K562 (cell line): ENCODE measurements around the gene OSCP1. TPM values are rescaled to one million over a fixed set of nuclear protein-coding genes. Genes with fewer than 3 reads are reported as not detected.
A peak's percentile ranks its signal among the peaks of the same experiment; 100 is the strongest.

Experiments used
- CBFB ChIP-seq: sonication (generic); formaldehyde crosslinking; IDR thresholded peaks from 2 replicates; pipeline ENCODE4 v1.4.0; 2020; ENCODE audit warnings: mild to moderate bottlenecking, missing genetic modification reagents
- CTBP1 ChIP-seq: fragments of 450-650 bp; IDR thresholded peaks from 2 replicates; pipeline ENCODE4 v1.6.1; 2016; ENCODE audit warnings: borderline replicate concordance
- DNMT1 ChIP-seq: fragments of 450-650 bp; IDR thresholded peaks from 2 replicates; pipeline ENCODE4 v1.6.1; 2016; ENCODE audit warnings: antibody characterized with exemption, mild to moderate bottlenecking
- ELK3 ChIP-seq: fragments of 450-650 bp; formaldehyde crosslinking; IDR thresholded peaks from 2 replicates; pipeline ENCODE4 v1.4.0; 2020; ENCODE audit warnings: mild to moderate bottlenecking
- GMEB1 ChIP-seq: fragments of 250-450 bp; sonication (Bioruptor Pico); IDR thresholded peaks from 2 replicates; pipeline ENCODE4 v1.4.0; 2020; ENCODE audit warnings: mild to moderate bottlenecking
- HMGXB4 ChIP-seq: sonication (generic); formaldehyde crosslinking; IDR thresholded peaks from 2 replicates; pipeline ENCODE4 v1.8.1; 2023; ENCODE audit warnings: mild to moderate bottlenecking, missing genetic modification reagents
- MEIS2 ChIP-seq: fragments of 450-650 bp; IDR thresholded peaks from 2 replicates; pipeline ENCODE4 v1.6.1; 2014; ENCODE audit warnings: mild to moderate bottlenecking; ENCODE audit not compliant: partially characterized antibody
- NFATC3 ChIP-seq: fragments of 450-650 bp; IDR thresholded peaks from 2 replicates; pipeline ENCODE4 v1.6.1; 2017; ENCODE audit warnings: mild to moderate bottlenecking
- RB1 ChIP-seq: fragments of 450-650 bp; IDR thresholded peaks from 2 replicates; pipeline ENCODE4 v1.6.1; 2017; ENCODE audit warnings: low read depth, mild to moderate bottlenecking
- SIRT6 ChIP-seq: IDR thresholded peaks from one replicate; pipeline ENCODE4 v1.6.1; 2012; ENCODE audit warnings: low read depth, mild to moderate bottlenecking, control low read depth, inconsistent platforms, low read length, moderate library complexity
- SRF ChIP-seq, 2 experiments: fragments of 250-450, 450-650 bp in 1 of 2; sonication (Bioruptor Pico) in 1 of 2; sonication (generic) in 1 of 2; formaldehyde crosslinking; IDR thresholded peaks; 2 replicates each; pipeline versions ENCODE4 v1.5.0 to v1.5.1; 2020 to 2022; ENCODE audit warnings: mild to moderate bottlenecking in 1 of 2, missing genetic modification reagents in 1 of 2
- WHSC1 ChIP-seq: IDR thresholded peaks from one replicate; pipeline ENCODE4 v1.6.1; 2012; ENCODE audit warnings: low read length, control low read depth, inconsistent platforms
- ZC3H11A ChIP-seq: IDR thresholded peaks from 2 replicates; pipeline ENCODE4 v1.6.1; 2012; ENCODE audit warnings: low read depth, low read length, improper control_type of control experiment
- polyA plus RNA-seq, 8 experiments: library from polyadenylated mRNA; depleted of rRNA in 4 of 8; stranded (reverse) in 5 of 8; unstranded in 3 of 8; fragments of >200 nt; fragmentation: Nextera tagmentation in 2 of 8; fragmentation: Illumina TruSeq in 1 of 8; extraction: Ambion mirVana in 2 of 8; extraction: Trizol in 1 of 8; gene quantifications; 2 replicates each; pipeline versions ENCODE4 v1.2.1 to v1.2.3, GENCODE V29; 2011 to 2014; ENCODE audit warnings: inconsistent platforms in 1 of 8, missing spikeins in 1 of 8
- total RNA-seq, 7 experiments: library from RNA; depleted of rRNA in 6 of 7; stranded (reverse); fragments of >200 nt in 6 of 7; fragmentation: Illumina TruSeq in 2 of 7; extraction: Trizol in 2 of 7; gene quantifications; 2 replicates each; pipeline versions ENCODE4 v1.2.1 to v1.2.3, GENCODE V29; 2011 to 2021; ENCODE audit warnings: low replicate concordance in 1 of 7
- TF ChIP-seq, protein P1 (sequence below): fragments of 450-650 bp; IDR thresholded peaks from 2 replicates; pipeline ENCODE4 v1.6.1; 2017; ENCODE audit warnings: antibody characterized with exemption
- TF ChIP-seq, protein P2 (sequence below): IDR thresholded peaks from 2 replicates; pipeline ENCODE4 v1.6.1; 2016; ENCODE audit warnings: missing genetic modification characterization, missing compliant biosample characterization
- TF ChIP-seq, protein P3 (sequence below): sonication (generic); formaldehyde crosslinking; IDR thresholded peaks from 2 replicates; pipeline ENCODE4 v1.8.0; 2022; ENCODE audit warnings: missing genetic modification reagents, mild to moderate bottlenecking, borderline replicate concordance

OSCP1 gene
- total and polyA plus RNA-seq, 9 of the 15 experiments (the other 6 are each of a cell fraction or from before 2014, with no cell fraction given): 0.15 to 0.40 (median 0.33) TPM; not detected in 5

- TF ChIP-seq, protein P1, sequence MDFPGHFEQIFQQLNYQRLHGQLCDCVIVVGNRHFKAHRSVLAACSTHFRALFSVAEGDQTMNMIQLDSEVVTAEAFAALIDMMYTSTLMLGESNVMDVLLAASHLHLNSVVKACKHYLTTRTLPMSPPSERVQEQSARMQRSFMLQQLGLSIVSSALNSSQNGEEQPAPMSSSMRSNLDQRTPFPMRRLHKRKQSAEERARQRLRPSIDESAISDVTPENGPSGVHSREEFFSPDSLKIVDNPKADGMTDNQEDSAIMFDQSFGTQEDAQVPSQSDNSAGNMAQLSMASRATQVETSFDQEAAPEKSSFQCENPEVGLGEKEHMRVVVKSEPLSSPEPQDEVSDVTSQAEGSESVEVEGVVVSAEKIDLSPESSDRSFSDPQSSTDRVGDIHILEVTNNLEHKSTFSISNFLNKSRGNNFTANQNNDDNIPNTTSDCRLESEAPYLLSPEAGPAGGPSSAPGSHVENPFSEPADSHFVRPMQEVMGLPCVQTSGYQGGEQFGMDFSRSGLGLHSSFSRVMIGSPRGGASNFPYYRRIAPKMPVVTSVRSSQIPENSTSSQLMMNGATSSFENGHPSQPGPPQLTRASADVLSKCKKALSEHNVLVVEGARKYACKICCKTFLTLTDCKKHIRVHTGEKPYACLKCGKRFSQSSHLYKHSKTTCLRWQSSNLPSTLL: no peak
- no peak for TF ChIP-seq ELK3 (CRISPR knock-in tag)
- TF ChIP-seq, protein P2, sequence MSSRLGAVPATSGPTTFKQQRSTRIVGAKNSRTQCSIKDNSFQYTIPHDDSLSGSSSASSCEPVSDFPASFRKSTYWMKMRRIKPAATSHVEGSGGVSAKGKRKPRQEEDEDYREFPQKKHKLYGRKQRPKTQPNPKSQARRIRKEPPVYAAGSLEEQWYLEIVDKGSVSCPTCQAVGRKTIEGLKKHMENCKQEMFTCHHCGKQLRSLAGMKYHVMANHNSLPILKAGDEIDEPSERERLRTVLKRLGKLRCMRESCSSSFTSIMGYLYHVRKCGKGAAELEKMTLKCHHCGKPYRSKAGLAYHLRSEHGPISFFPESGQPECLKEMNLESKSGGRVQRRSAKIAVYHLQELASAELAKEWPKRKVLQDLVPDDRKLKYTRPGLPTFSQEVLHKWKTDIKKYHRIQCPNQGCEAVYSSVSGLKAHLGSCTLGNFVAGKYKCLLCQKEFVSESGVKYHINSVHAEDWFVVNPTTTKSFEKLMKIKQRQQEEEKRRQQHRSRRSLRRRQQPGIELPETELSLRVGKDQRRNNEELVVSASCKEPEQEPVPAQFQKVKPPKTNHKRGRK (tag): no peak
- TF ChIP-seq, protein P3, sequence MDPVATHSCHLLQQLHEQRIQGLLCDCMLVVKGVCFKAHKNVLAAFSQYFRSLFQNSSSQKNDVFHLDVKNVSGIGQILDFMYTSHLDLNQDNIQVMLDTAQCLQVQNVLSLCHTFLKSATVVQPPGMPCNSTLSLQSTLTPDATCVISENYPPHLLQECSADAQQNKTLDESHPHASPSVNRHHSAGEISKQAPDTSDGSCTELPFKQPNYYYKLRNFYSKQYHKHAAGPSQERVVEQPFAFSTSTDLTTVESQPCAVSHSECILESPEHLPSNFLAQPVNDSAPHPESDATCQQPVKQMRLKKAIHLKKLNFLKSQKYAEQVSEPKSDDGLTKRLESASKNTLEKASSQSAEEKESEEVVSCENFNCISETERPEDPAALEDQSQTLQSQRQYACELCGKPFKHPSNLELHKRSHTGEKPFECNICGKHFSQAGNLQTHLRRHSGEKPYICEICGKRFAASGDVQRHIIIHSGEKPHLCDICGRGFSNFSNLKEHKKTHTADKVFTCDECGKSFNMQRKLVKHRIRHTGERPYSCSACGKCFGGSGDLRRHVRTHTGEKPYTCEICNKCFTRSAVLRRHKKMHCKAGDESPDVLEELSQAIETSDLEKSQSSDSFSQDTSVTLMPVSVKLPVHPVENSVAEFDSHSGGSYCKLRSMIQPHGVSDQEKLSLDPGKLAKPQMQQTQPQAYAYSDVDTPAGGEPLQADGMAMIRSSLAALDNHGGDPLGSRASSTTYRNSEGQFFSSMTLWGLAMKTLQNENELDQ (CRISPR knock-in tag): peak; percentile 80; the same call in 1 of the 2 replicates
- no peak; the same call in none of the 2 replicates for TF ChIP-seq RB1
- TF ChIP-seq WHSC1: no peak
- TF ChIP-seq DNMT1: peak; percentile 18; the same call in 1 of the 2 replicates
- peak; percentile 84 for TF ChIP-seq NFATC3
- TF ChIP-seq CBFB (CRISPR knock-in tag): no peak; the same call in 1 of the 2 replicates
- TF ChIP-seq SIRT6: peak; percentile 91
- TF ChIP-seq HMGXB4 (CRISPR knock-in tag): no peak
- peak; percentile 24 for TF ChIP-seq MEIS2
- TF ChIP-seq CTBP1: peak; percentile 92
- peak; percentile 46 for TF ChIP-seq GMEB1 (CRISPR knock-in tag)
- no peak for TF ChIP-seq ZC3H11A
- peak in 1 of 2 experiments; percentile 81 for TF ChIP-seq SRF (CRISPR knock-in tag; IDR thresholded peaks at IDR 0.05)
Observed at GRCh38 chr1:36386265-36387140, 63.7 kb downstream of the OSCP1 start (continued).
